Gastrocnemius medialis (tissue), 4 donors: ENCODE data around the gene NR6A1.

ENCODE experiments used
- POLR2A ChIP-seq, 2 donors: fragments of 450-650 bp; IDR thresholded peaks; one replicate each; pipeline ENCODE4 v1.6.1; 2017; ENCODE audit warnings: antibody characterized with exemption in 2 of 2, mild to moderate bottlenecking in 2 of 2, moderate library complexity in 2 of 2
- TF ChIP-seq, protein P1 (sequence below), 5 experiments: fragments of 450-650 bp in 3 of 5; fragments of 200-600 bp in 2 of 5; sonication (generic) in 2 of 5; IDR thresholded peaks in 4 of 5; conservative IDR thresholded peaks in 1 of 5; 1 replicate in 4 of 5; 2 replicates in 1 of 5; pipeline ENCODE4 v1.5.1; 2016 to 2019; ENCODE audit warnings: antibody characterized with exemption in 5 of 5, mild to moderate bottlenecking in 3 of 5, moderate library complexity in 3 of 5

DNA sequence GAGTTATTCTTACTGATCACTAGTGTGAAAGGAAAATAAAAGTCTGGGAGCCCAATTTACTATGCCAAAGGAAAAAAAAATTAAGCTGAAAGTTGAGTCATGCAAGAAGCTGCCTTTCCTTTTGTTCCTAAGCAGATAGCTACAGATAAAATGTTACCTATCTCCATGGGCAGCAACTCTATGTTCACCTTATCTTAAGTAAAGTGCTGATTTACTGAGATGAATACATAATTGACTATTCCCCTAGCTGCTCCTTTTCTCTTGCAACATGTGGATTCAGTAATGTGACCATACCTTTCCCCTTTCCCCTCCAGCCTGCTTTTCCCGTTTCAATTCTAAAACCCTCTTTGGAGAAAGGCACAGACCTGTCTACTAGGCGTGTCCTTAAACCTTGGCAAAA, 201.2 kb downstream of the NR6A1 start:
- TF ChIP-seq, protein P1, sequence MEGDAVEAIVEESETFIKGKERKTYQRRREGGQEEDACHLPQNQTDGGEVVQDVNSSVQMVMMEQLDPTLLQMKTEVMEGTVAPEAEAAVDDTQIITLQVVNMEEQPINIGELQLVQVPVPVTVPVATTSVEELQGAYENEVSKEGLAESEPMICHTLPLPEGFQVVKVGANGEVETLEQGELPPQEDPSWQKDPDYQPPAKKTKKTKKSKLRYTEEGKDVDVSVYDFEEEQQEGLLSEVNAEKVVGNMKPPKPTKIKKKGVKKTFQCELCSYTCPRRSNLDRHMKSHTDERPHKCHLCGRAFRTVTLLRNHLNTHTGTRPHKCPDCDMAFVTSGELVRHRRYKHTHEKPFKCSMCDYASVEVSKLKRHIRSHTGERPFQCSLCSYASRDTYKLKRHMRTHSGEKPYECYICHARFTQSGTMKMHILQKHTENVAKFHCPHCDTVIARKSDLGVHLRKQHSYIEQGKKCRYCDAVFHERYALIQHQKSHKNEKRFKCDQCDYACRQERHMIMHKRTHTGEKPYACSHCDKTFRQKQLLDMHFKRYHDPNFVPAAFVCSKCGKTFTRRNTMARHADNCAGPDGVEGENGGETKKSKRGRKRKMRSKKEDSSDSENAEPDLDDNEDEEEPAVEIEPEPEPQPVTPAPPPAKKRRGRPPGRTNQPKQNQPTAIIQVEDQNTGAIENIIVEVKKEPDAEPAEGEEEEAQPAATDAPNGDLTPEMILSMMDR (IDR thresholded peaks at IDR 0.05 in 4 of 5, conservative IDR thresholded peaks at IDR 0.05 in 1 of 5) = no peak
- TF ChIP-seq POLR2A (IDR thresholded peaks at IDR 0.05) = no peak
